GM18951 (cell line): ENCODE results near the gene USH1G.

Experiments
- POLR2A ChIP-seq: IDR thresholded peaks from 4 replicates; pipeline ENCODE4 v1.6.1; 2011; ENCODE audit warnings: mild to moderate bottlenecking; ENCODE audit not compliant: insufficient read length, insufficient read depth; ENCODE audit errors: extremely low read depth
- in situ Hi-C: fragments of 300-500 bp; cut with MboI; formaldehyde crosslinking; loops from one replicate; pipeline ENCODE4 v1.12.0; 2022; ENCODE audit warnings: low sequenced_read_pairs, mixed read lengths, inconsistent platforms; ENCODE audit not compliant: unreplicated experiment

USH1G gene

GRCh38 chr17:74961657-74962350, 38.7 kb upstream of the USH1G start:
- TF ChIP-seq POLR2A, result no peak
- in situ Hi-C loops, result no loop called here

- in situ Hi-C loops, result no loop called here
- no peak for TF ChIP-seq POLR2A
Measured at GRCh38 chr17:74960570-74961342, 37.7 kb upstream of the USH1G start.

- no peak for TF ChIP-seq POLR2A
- in situ Hi-C loops, result no loop called here
Measured at GRCh38 chr17:74959826-74960515, 36.9 kb upstream of the USH1G start.

DNA sequence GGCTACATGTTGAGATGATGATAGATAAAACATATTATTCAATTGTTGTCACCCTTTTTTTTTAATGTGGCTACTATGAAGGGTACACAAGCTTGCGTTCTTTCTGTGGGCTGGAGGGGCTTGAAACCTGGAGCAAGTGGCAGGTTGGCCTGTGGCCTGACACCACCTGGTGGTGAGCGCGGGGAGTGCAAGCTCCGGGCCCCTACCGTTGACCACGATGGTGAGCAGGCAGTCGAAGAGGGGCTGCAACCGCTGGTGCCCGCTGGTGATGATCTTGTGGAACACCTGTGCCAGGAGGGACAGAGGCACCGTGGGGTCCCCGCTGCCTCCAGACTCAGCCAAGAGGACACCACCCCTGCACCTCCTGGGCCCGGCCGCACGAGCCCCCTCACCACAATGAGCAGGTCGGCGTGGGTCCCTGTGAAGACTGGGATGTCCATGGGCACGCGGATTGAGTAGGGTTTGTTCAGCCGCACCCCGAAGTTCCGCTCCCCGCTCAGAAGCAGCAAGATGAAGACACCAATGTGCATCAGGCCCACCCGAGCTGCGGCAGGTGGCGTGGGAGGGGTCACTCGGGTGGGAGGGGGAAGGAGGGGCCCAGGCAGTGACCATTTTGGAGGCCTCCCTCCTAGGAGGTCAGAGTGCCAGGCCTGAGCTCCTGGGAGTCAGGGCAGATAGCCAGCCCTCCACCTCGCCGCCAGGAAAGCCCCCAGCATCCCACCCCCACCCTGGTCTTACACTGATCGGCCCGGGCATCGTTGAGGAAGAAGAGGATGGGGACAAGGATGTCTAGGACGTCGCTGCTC, 35.1 kb upstream of the USH1G start:
- in situ Hi-C loops, result no loop called here
- no peak for TF ChIP-seq POLR2A

DNA sequence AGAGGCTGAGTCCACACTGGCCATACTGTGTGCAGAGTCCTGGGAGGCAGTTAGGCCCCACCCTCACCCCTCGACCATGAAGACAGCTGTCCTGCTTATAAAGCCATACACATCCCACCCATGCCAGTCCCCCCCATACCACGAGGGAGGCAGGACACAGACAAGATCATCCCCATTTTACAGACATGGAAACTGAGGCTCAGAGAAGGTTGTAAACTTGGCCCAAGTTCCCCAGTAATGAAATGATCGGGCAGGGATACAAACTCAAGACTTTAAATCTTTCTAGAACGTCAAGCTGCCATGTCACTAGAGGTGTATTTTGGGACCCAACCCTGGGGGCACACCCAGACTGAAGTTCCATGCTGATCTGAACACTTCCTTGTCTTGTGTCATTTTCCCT, 33.0 kb upstream of the USH1G start:
- TF ChIP-seq POLR2A, result no peak
- in situ Hi-C loops, result no loop called here

- in situ Hi-C loops, result no loop called here
- TF ChIP-seq POLR2A, result no peak
Measured at GRCh38 chr17:74954665-74955421, 31.8 kb upstream of the USH1G start.

GRCh38 chr17:74954115-74954514, 31.1 kb upstream of the USH1G start:
- TF ChIP-seq POLR2A, result no peak
- in situ Hi-C loops, result no loop called here

DNA sequence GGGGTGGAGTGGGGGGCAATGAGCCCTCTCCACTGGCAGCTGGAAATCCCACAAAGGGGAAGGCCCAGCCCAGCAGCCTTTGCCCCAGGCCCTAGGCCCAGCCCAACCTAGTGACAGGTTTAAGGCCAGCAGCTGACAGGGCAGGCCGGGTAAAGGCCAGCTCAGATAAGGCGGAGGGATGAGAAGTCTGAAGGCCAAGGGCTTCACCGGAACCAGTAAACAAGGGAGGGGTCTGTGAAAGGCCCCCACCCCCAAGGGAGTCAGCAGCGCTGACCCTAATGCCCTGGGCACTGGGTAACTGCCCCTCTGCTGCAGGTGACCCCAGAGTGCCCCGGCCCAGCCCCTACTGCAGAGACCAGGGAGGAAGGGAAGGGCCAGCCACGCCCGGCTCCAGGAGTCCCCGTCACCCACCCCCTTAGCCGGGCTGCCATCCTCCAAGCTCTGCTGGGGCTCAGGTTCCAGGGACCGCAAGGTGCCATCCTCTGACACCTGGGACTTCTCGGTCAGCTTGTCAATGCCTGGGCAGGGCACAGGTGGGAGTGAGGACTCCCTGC, 30.2 kb upstream of the USH1G start:
- in situ Hi-C loops, result no loop called here
- TF ChIP-seq POLR2A, result no peak

GRCh38 chr17:74952431-74953133, 29.5 kb upstream of the USH1G start:
- TF ChIP-seq POLR2A, result no peak
- in situ Hi-C loops, result no loop called here

DNA sequence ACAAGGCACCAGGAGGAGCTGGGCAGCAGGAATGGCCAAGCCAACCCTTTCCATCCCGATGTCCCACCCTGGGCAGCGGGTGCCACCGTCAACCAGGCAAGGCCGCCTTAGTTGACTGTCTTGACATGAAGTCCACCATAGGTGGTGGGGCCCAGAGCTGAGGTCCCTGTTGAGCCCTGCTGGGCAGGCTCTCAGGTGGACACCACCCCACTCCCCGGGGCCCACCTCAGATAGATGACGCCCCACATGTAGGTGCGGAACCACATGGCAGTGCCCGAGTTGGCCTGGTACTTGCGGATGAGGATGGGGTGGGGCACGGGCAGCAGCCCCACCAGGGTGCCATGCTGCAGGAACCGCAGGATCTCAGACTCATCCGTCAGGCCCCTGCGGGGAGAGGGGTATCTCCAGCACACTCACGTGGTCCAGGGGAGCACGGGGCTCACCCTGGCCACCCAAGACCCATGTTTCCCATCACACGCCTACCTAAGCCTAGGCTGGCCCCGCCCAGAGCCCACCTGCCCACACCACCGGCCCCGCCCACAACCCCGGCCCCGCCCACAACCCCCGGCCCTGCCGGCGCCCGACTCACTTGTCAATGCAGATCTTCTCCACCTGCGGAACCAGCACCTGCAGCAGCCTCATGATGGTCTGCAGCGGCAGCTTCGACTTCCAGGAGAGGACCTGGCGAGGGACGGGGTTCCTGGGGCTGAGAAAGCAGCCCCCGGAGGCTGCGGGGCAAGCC, 28.8 kb upstream of the USH1G start:
- TF ChIP-seq POLR2A, result no peak
- in situ Hi-C loops, result no loop called here

DNA sequence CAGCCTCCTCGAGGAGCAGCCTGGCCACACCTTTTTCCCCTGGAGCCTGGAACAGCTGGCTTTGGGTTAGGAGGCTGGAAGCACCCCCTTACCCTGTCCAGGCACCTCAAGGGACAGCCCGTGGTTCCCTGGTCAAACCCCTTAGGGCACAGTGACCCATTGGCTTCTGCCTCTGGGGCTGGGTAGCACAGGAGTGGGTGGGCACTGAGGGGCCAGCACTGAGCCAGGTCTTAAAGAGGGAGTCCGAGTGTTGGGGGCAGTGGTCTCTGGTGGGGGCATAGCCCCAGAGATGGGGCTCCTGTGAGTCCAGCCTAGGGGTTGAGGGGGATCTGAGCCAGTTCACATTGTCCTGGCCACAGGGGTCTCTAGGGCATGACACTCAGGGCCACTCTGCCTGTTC, 28.0 kb upstream of the USH1G start:
- in situ Hi-C loops, result no loop called here
- no peak for TF ChIP-seq POLR2A
